NCI-H748 (cell line): ENCODE data around the gene PNMA1.
A peak's percentile ranks its signal among the peaks of the same experiment; 100 is the strongest.

Source experiments
- DNase-seq: peaks from one replicate; lab custom pipeline; 2025; ENCODE audit not compliant: unreplicated experiment; lab: John Stamatoyannopoulos, UW

PNMA1 gene

DNA sequence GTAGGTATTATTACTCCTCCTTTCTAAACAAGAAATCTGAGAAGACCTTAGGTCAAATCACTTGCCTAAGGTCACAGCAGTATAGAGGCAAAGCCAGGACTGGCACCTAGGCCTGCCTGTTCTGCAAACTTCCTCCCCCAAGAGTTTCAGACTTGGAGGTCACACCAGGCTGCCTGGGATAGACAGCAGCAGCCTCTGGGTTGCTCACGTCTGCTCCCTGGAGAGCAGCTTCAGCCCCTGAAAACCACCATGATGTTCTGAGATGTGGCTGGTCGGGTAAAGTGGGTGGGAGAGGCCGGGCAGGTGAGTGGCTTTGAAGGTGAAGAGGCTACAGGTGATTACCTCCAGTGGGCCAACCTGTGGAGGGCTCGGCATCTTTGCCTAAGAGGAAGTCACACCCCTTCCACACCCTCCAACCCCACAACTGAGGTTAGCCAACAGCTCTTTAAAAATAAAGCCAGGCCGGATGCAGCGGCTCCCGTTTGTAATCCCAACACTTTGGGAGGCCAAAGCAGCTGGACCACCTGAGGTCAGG is 37.0 kb upstream of the PNMA1 start:
- DNase-seq: no peak

DNA sequence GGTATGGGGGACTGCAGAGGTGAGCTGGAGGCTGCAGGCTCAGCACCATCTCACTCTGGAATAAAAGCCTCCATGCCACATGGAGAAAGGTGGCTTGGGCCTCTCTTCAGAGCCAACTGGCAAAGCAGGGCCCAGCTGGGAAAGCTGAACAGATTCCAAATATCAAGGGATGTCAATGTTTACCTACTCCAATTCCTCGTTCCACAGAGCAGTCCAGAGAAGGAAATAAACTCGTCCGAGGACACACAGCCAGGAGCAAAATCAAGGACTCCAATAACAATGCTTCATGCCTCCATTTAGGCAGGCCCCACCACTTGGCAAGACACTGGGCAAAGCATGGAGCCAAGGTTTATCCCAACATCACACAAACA is 36.3 kb upstream of the PNMA1 start:
- no peak for DNase-seq

DNA sequence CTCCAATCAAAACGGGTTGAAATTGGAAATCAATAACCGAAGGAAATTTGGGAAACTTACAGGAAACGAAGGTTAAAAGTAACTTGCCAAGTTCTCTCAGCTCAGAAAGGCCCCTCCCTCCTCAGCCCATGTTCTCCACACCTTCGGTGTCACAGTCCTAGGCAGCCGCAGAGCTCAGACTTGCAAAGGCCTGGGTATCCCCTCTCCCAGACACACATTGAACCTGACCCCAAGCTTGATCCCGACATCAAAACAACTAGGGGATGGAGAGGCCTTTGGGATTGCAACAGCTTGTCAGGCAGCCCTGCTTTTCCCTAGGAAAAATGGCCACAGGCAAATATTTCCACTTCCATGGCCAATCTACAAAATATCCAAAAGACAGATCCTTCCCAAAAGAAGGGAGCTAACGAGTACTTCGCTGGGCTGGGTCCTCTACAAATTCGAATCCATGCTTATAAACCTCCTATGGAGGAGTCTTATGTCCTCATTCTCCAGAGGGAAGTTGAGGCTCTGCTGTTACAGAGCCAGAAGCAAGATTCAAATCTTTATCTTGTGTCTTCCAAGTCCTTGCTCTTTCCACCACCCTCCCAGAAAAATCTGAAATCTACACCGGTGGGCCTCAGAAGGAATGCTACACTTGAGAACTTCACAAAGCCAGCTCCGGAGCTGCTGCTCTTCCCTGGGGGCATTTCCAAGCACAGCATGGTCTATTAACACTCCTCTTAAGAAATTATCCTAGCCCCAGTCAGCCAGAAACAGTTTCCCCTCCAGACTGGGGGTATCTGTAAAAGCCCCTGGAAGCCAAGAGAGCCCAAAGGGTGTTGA is 35.7 kb upstream of the PNMA1 start:
- DNase-seq: no peak

DNA sequence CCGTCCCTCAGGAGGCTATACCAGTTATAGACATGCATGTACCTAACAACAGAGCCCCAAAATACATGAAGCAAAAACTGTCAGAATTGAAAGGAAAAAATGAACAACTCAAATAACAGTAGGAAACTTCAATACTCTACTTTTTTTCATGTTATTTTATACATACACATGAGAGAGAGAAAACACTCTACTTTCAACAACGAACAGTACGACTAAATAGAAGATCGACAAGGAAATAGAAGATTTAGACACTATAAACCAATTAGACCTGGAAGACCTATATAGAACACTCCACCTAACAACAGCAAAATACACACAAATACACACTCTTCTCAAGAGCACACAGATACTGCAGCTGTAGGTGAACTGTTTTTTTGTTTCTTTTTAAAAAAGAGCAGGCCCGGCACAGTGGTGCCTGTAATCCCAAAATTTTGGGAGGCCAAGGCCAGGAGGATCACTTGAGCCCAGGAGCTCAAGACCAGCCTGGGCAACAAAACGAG is 34.7 kb upstream of the PNMA1 start:
- DNase-seq: no peak

DNA sequence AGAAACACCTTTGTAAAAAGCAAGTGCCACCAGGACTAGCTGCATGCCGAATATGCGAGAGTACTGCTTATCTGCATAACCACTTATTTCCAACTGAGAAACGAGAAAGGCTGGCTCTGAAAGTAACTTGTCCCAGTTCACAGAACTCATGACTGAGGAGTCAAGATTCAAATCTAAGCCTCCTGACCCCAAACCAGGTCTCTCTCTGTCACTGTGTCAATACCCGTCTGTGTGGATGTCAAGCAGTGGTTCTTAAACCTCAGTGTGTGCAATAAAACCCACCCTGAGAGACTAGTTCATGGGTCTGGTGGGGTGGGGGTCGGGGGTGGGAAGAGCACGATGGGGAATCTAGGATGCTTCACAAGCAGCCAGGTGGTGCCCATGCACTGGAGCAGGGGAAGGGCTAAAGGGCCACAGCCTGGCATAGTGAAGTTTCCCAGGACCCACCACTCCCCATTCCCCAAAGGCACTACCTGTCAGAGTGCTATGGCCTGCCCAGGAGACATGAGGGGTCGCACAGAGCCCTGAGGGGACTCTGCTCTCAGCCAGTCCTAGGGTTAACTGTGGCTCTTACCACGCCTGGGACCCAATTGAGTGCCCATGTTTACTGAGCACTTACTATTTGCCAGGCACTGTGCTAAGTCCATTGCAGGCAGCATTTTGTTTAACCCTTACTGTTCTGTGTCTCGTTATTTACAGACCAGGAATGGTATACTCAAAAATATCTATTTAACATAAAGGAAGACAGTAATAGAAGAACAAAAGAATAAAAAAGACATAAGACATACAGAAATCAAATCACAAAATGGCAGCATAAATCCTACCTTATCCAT is 33.4 kb upstream of the PNMA1 start:
- no peak for DNase-seq

DNA sequence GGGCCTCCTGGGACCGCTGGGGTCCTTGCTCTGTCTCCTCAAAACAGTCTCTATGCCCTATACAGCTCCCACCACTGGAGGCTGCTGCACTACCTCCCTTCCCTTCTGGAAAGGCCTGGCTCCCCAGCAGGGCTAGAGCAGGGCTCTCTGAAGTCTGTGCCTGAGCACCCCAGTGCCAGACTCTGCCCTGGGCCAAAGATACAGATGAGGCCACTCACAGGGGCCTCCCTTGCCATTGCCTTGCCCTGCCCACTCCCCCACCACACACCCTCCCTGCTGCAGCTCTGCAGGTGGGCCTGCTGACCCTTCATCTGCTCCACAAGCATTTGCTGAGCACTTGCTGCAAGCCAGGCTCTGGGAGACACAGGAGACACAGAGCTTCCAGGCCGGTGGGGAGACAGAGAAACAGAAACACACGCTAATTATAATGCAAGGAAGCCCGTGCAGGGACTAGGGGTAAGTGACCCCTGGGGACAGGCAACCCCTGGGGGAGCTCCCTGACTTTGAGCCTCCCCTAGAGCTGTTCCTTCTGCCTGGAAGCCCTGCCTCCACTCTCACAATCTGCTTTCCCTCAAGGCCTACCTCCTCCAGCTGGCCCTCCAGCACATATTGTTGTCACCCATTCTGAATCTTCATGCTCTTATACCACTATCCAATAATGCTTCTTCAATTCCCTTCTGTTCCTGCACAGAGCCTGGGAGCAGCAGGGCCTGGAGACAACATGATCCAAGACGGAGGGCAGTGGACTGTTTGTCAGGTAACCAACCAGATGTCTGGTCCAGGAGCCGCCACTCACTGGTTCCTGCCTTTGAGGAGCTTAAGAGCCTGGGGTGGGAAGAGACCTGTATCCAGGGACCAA is 32.6 kb upstream of the PNMA1 start:
- DNase-seq: no peak

DNA sequence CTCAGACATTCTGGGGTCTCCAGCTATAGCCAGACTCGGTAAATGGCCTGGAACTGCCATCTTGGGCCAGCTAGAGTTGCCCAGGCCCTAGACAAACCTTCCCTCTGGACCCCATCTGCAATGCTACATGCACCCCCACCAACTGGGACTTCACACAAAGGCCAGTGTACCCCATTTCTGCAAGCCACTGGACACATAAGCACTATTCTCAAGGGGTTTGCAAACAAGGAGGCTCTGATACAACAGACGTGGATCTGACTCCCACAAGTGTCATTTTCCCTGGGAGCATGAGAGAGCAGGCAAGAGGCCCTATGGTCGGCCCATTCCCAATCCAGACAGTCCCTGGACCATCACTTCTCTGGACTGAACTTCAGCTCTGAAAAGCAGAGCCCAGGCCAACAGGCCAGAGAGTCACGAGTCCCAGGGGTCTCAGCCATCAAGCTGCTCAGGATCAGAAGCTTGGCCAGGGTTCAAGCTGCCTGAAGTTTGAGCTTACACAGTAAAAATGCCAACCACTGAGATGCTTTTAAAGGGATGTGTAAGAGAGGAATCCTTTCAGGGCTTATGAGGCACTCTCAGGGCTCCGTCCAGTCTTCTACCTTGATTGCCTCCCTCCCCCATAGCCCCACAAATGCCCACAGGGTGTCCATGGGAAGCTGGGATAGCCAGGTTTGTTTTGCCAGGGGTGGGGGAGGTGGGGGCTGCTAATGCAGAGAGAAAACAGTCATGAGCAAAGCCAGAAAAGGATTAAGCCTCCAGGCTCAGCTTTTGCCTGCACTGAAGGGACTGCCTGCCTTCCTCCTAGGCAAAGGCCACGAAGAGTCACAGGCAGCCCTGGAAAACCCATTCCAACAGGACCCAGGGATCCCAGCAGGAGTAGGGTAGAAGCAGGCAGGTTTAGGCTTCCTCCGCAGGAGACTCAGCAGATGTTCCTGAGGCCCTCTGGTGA is 31.7 kb upstream of the PNMA1 start:
- no peak for DNase-seq

DNA sequence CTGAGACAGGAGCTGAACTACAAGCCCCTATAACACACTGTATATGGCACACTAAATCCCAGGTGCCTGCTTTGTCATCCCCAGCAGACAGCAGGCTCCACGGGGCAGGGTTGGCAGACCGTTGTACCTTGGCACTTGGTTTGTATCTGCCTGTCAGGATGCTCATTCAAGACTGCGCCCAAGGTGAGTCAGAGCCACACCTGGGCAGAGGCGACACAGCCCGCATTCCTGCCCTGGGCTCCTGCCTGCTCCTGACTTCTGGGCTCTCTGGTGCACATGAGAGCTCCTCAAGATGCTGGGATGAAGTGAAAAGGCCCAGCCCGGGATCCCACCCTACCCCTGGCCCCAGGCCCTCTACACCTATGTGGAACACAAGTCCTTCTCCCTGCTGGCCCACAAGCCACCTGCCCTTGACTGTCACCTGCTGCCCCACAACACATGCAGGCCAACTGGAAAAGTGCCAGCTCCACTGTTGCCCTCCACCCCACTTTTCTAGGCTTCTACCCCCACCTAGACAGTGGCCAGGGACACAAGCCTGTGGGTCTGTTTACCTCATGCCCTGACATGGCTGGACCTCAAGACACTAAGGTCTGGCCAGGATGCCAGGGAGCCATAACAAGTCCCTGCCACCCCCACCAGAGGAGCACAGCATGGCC is 30.8 kb upstream of the PNMA1 start:
- no peak for DNase-seq

DNA sequence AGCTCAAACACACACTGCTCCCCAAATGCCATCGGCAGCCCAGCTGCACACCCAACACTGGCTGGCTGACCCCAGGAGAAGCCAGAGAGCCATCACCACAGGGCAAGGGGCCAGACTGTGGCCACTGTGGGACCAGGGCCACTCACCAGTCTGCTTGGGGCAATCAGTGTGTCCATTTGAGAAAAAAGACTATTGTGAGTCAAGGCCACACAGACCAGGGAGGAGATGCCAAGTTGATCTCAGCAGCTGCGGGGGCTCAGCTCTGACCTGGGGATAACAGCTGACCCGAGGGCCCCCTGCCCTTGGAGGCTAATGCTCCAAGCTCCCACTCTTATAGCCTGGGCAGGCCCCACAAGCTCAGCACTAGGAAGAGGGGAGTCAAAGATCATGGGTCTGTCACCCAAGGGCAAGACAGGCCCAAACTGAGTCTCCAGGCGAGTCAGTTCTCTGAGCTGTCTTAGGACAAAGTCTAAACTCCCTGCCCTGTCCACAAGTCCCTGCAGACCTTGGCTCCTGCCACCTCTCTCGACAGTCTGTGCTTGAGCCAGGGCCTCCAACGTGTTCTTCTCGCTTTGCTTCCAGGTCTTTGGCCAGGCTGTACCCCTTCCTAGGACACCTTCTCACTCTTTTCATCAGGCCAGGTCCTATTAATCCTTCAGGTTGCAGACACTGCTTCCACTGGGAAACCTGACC is 30.1 kb upstream of the PNMA1 start:
- no peak for DNase-seq

DNA sequence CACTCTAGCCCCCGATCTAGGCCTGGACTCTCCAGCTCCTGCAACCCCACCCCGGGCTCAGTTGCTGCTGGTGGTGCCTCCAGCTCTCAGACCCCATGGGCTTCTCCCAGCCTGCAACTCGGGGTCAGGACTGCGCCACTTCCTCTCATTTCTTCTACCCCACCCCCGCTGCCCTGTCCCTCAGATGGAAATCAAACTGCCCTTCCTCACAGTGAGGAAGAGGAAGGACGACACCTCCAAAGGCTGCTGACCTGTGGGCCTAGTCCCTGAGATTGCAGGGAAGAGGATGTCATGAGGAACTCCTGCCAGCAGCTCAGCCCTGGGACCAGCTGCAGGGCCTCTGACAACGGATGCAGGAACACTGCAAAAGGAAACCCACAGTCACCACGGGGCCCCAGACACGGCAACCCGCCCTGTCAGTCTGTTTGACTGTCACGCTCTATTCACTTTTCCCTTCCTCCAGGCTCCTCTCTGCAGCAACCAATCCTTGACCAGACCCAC is 29.3 kb upstream of the PNMA1 start:
- no peak for DNase-seq

DNA sequence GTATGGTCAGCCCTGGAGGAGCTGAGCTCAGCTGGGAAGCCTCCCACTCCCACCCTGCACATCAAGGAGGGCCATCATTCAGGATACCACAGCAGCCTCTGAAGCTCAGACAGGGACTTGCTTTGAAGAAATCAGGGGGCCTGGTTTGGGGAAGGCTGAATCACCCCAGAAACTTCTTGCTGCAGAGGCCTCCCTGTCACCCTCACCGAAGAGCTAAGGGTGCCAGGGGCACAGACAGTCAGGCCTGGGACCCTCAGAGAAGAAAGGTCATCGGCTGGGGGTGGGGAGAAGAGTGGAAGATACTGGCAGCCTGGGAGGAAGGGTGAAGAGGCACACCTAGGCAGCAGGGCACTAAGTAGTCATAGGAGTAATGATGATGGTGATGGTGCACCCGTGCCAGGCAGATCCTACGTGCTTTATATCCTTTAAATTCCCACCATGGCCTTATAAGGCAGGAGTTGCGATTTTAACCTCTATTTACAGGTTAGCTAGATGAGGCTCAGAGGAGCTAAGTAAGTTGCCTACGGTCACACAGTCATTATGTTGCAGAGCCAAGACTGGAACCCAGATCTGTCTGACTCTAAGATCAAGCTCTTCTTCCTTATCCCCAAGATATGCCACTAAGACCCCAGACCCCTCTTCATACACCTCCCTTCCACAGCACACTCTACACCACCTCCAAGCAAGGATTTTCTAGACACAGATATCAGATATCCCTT is 28.5 kb upstream of the PNMA1 start:
- no peak for DNase-seq

DNA sequence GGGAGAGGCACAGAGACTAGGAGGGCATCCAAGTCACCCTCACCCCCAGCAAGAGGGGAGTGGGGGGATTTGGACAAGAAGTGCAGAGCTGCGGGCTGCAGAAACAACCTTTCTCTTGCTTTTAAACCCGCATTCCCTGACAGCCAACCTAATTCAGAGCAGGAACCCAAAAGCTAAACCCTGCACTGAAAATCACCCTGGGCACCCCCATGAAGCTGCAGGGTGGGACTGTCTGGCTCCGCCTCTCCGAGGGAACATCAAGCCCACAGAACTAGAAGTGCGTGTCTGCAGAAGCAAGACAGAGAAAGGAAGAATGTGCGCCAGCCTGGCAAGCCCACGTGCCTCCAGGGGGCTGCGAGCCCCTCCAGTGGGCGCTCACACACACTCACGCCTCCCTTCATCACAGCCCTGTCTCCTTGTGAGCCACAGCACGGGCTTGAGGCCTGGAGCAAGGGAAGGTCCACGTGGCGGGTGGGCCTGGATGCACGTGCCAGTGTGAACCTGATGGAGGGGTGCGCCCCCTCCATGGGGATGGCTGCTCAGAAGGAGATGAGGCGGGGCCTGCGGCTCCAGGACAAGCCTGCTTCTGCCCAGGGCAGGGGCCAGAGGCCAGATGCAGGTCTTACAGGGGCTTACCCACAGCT is 27.8 kb upstream of the PNMA1 start:
- DNase-seq: no peak

DNA sequence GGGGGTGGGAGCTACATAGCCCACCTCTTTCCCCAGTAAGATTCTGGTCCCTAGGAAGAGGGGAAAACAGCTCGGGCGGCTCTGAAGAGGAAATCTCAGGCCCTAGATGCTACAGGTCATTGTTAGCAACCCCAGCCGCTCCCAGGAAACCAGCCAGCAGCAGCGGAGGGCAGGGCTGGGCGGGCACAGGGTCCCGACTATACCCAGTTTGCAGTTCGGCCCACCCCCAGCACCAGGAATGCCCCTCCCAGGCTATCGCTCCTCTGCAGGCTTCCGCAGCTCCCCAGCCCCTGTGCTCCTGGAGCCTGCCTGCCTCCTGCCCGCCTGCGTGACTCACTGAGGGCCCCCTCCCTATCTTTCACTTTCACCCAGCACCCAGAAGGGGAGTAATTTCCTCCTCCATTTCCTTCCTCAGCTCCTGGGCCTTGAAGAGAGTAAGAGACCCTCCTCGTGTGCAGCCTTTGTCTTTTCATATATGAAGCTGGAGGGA is 27.2 kb upstream of the PNMA1 start:
- DNase-seq: no peak

DNA sequence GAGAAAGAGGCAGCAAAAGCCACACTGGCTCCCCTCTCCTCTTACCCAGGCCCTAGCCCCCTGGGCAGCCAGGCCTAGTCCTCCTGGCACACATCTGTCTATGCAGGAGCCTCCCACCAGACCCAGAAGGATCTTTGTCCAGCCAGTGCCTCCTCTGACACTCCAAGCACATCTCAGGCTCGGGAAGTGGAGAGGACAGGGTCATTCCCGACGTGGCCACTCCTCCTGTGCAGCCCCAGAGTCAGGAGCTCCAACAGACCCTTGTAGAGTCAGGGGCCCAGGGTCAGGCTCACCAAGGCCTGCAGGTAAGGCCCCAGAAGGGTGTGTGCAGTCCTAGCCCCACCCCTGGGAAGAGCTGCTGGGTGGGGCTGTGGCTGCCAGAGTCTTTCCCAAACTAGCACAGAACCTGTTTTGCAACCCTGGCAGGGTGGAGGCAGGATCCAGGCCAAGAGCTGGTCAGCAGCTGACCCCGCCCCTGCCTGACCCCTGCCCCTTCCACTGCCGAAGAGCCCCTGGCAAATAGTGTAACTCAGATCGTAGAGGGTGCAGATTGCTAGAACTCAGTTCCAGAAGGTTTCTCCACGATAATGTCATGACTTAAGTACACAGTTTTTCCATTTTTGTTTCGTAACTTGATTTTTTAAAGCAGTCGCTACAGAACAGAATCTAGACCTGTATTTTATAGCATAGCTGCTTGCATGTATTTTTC is 26.6 kb upstream of the PNMA1 start:
- peak; percentile 64 for DNase-seq

DNA sequence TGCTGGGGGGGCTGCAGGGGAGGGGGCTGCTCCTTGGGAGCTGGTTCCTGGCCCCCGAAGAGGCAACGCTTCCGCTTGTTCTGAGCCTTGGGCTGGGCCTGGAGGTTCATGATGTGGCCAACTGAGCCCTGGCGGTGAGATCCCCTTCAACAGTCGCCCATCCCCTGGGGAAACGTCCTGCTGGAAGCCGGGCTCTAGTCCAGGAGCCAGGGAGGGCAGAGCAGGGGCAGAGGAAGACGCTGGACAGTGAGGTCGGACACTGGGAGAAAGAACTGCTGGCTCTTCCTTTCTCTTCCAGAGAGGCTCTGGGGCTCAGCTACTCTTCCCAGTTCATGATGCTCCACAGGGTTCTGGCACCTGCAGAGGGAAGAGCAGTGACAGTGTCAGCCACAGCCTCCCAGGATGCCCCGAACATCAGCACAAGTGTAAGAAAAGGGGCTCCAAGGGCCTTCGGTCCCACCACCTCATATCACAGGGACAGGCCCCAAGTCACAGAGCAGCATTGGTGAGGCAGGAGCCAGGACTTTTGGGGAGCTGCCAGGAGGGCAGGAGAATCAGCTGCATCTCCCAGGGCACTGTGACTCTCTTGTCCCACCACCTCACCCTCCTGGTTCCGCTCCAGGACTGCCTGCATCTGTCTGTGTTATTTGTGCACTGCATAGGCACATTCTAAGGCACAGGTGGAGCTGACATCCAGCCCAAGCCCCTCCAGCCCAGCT is 25.9 kb upstream of the PNMA1 start:
- DNase-seq: no peak
